GM21786 (cell line): ENCODE data around the gene EIF1AD.
"Not testable (repeated sequence)": the region's sequence is repeated elsewhere in the genome, so short reads cannot be mapped to it uniquely, and the experiment has no call there.

ENCODE experiments used
- ATAC-seq: cut with Tn5 transposase; IDR thresholded peaks from one replicate; pipeline ENCODE4 v1.9.1; 2021; ENCODE audit not compliant: unreplicated experiment

The EIF1AD gene

DNA sequence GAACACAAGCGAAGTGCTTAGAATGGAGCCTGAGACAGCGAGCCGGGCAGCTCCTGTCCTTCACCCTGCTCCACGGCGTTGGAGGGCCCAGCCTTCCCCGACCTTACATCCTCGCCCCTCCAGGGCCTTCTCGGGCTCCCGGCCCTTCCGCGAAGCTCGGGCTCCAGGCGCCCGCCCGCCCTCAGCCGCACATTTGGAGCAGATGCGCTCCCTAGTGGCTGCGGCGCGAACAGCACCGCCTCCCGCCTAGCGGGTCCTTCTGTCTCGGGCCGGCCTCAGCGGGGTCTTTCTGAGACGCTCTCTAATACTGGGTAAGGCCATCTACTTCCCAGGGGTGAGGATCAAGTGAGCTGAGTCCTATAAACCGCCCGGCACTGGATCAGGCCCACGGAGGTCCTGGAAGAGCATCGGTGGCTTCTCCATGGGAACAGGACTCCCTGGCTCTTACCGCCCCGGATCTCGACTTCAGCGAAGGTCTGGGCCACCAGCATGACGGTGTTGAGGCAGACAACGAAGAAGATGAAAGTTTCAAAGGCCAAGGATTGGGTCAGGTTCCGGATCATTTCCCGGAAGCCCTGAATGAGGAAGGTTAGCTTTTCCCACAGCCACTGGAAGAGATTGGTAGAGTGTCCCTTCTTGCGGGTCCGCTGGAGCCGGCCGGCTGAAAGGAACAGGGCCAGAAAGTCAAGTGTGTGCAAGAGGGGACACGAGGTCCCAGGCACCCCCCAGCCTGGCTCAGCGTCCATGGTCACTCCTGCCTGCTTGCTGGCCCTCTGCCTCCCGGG, 20.6 kb upstream of the EIF1AD start:
- ATAC-seq: no peak

DNA sequence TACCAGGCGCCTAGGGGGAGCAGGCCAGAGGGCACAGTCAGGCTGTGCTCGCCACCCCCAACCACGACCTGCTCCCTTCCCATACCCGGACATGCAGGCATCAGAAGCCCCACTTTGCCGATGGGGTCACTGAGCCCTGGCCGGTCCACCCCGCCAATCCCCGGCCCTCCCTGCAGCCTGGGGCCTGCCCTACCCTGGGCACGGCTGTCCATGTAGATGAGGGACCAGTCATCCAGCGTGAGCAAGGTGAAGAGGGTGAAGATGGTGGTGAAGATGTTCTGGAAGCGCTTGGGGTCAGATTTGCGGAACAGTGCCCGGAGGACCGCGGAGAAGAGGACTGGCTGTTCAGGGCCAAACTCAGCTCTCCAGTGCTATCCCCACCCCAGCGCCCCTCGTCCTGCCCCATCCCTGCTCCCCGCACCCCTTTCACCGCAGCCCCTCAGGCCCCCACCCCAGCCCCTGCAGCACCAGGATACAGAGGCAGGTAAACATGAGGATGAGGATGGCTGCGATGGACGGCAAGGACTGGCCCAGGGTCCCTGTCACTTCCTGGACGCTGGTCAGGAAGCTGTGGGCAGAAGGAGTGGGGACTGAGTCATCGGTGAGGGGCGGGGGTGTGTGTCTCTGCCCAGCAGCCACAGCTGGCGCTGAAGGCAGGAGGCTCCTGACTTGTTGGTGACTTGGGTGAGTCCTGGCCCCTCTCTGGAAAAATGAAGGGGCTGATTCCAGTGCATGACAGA, 18.8 kb upstream of the EIF1AD start:
- no peak for ATAC-seq

DNA sequence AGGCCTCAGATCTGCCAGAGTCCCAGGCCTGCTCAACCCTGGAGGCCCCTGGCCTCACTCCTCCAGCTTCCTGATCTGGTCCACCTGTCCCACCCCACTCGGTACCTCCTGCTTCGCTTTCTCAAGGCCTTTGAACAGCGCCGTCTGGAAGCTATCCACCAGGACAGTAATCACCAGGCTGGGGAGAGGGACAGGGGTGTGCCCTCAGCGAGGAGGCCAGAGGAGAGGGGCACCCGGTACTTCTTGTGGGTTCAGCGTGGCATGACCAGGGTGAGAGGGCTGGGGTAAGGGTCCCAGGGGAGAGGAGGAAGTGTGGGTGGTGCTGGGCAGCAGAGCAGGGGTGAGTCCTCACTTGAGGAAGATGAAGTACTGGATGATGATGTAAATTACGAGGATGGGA, 18.3 kb upstream of the EIF1AD start:
- no peak for ATAC-seq

DNA sequence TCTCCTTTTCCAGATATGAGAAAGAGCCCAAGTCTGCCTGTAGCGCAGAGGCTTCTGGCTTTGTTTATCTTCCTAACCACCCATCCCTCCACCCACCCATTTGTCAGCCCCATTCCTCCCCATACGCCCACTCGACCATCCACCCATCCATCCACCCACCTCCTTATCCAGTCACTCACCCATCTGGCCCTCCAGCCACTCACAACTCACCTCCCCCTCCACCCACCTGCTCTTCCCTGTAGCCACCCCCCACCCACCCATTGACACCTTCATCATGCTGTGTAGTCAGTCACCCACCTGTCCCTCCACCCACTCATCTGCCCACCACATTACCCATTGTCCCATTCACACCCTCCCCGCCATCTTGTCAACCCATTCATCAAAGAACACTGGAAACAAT, 15.4 kb upstream of the EIF1AD start:
- no peak for ATAC-seq

DNA sequence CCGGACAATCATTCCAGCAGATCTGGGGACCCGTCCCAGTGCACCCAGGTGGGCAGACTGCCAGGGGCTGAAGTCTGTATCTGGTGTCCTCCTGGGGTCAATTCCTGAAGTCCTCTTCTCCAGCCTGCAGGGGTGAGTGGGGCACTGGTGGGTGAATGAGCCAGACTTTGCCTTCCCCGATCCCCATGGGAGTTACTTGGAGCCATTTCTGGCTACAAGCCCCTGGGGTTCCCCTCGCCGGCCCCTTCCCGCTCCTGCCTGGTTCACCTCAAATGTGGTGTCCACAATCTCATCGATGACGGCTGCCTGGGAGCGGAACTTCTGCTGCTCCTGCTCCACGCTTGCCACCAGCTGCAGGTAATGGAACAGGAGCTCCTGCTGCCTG, 14.8 kb upstream of the EIF1AD start:
- no peak for ATAC-seq

DNA sequence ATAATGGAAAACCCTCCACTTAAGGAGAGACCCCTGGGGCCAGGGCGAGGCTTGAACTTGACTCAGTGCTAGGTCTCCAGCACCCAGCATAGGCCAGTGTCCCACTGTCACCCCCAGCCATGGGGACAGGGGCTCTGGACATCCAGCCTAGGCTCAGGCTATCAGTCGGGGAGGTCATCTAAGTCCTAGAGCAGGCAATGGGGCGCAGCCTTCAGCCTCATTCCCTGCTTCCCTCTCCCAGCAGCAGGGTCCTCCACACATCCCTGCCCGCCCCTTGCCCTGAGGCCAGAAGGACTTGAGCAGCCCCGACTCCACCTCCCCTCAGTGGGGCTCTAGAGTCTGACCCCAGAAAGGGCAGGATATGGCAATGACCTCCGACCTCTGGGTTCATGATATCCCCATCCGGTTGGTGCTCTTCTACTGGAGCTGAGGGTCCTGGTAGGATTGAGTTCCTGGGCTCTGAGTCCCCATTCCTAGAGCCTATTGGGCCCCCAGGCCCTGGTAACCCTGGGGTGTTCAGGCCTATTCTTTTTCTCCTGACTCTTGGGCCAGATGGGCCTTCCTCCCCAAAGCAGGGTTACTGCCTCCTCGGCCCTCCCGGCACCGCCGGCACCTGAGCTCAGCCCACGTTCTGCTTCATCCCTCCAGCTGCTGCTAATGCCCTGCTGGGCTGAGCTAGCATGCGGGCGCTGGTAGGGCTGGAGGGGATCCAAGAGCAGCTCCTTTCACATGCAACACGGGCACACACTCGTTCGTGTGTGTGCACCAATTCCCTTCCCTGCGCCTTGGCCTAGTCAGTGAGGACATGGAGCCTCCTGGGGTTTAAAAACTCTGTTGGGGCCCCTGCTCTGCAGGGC, 14.2 kb upstream of the EIF1AD start:
- no peak for ATAC-seq

DNA sequence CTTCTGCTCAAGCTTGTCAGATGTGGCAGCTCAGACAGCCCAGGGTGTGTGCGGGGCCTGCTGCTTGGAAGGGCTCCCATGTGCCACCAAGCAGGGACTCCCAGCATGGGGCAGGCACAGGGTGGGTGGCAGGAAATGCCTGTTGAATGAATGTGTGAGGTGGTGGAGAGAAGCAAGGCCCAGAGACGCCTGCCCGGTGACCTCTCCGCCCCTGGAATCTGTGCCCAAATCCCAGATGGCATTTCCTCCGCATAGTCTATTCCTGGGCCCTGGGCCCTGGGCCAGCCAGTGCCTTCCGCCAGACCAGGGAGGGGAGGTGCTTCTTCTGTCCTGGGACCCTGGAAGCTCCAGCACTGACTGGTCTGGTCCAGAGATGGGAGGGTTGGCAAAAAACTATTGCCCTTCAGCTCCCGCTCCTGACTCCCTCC, 13.5 kb upstream of the EIF1AD start:
- ATAC-seq: no peak

DNA sequence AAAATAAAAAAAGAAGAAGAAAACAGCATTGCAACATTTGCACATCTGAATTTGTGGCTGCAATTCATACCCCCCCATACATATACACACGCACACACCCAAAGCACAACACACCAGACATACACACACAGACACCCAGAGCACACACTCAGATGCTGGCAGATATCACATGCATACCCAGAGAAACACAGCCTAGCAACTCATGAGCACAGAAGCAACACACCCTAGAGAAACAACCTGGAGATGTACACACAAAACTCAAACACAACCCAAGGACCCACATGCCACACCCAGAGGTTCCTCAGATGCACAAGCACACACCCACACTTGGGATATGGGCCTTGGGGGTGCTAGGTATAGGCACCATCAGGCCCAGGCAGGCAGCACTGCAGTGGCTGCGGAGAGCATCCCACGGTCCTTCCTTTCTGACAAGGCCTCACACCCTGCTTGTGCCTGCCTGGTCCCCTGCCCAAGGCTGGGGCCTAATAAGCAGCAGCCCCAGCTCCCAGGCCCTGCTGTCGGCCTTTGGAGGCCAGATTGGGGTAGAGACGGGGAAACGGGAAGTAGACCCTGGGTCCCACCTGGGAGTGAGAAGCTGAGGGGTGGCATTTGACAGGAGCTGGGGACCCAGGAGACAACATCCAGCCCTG, 13.0 kb upstream of the EIF1AD start:
- no peak for ATAC-seq

DNA sequence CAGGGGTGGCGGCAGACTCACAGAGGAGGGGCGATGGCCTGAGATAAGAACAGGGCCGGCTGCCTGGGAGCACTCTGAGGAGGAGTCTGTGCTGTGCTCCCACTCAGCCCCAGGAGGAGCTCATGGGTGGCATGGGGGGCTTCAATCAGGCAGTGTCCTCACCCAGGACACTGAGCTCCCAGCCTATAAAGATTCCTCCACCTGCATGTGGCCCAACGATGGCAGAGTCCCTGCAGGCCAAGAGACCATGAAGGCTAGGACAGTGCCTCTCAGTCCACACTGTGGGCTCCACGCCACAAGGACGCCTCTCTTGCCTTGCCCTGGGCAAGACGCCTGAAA, 11.8 kb upstream of the EIF1AD start:
- ATAC-seq: no peak

DNA sequence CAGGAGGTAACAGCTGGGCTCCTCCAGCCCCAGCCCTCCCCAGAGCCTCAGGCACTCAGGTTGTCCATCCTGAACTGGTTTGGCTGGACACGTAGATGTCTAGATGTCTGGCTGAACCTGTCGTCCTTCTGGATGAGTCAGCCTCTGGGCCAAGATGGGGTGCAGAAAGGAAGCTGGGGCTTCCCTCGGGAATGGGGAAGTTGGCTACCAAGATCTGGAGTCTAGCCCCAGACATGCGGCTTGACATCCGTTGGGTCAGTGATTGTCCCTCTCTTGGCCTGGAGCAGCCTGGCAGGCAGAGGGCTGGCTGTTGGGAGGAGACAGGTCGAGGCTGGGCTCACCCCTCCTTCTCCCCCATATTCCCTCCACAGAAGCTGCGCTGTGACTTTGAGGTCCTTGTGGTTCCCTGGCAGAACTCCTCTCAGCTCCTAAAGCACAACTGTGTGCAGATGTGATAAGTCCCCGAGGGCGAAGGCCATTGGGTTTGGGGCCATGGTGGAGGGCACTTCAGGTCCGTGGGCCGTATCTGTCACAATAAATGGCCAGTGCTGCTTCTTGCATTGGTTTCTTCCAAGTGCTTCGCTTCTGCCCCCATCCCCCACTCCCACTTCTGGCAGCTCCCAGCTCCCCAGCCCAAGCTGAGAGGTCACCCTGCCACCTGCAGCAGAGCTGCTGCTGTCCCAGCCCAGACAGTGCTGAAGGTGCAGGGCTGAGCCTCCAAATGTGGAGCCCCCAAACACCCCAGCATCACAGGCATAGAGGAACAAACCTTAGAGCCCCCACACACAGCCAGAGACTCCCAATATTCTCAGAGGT, 11.2 kb upstream of the EIF1AD start:
- no peak for ATAC-seq

DNA sequence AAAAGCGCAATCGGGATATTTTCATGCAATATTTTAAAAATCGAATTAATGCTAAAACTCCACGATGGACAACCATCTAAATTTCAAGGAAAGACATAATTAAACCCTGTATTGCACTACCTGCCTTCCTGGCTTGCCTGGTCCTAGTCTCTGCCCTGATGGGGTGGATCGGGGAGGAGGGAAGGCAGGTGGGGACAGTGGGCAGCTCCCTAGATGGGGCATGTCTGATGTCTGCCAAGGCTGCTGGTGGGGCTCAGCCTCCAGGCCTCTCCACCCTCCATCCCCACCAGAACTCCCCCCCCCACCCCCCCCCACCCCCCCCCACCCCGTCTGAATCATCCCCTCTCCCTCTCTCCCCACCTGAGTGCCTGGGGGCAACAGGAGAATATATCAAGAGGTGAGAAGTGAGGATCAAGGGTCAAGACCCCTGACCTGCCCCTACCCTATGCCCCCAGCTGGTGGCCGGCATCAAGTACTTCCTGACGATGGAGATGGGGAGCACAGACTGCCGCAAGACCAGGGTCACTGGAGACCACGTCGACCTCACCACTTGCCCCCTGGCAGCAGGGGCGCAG, 10.5 kb upstream of the EIF1AD start:
- no peak for ATAC-seq

DNA sequence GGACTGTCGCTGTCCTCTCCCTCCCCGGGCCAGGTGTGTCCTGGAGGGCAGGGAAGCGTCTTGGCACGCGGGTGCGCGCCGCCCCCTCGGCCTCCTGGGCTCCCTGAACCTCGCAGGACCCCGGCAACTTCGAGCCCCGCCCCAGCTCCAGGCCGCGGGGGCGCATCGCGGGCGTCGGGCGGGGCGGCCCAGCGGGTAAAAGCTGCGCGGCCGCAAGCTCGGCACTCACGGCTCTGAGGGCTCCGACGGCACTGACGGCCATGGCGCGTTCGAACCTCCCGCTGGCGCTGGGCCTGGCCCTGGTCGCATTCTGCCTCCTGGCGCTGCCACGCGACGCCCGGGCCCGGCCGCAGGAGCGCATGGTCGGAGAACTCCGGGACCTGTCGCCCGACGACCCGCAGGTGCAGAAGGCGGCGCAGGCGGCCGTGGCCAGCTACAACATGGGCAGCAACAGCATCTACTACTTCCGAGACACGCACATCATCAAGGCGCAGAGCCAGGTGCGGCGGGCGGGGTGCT, 9.9 kb upstream of the EIF1AD start, which contains the start of gene CST6:
Gene CST6 (plus strand): TSS at position 224 of the 519 bp plus-strand sequence. CDS start 37 bp downstream, at position 261.
- no peak for ATAC-seq

DNA sequence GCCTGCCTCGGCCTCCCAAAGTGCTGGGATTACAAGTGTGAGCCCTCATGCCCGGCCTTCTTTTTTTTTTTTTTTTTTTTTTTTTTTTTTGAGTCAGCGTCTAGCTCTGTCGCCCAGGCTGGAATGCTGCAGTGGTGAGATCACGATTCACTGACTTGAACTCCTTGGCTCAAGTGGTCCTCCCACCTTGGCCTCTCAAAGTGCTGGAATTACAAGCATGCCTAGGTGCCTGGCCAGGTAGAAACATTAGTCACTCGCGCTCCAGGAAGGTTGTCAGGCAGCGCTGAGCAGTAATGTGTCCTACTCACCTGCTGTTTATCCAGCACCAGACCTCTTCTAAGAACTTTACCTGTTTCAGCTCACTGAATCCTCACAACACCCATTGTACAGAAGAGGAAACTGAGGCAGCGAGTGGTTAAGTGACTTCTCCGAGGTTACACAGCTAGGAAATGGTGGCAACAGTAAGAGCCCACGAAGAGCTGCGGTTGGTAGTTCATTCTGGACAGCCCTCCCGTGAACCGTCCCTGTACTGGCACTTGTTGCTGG, 9.4 kb upstream of the EIF1AD start:
- ATAC-seq: no peak

DNA sequence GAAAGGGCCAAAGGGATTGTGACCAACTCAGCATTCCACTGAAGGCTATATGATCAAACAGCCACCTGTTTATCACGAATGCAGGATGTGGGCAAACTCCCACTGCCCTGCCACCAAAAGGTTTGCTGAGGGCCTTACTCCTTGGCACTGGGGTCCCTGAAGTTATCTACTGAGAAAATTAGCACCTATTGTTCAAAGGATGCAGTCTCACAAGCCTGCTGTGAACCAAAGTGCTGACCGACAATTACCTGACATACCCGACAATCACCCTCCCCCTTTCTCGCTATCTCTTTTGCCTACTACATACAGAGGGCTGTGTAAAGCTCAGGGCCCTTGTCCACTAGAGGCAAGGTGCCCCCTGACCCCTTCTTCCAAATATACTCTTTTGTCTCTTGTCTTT, 8.1 kb upstream of the EIF1AD start:
- not testable (repeated sequence) for ATAC-seq

DNA sequence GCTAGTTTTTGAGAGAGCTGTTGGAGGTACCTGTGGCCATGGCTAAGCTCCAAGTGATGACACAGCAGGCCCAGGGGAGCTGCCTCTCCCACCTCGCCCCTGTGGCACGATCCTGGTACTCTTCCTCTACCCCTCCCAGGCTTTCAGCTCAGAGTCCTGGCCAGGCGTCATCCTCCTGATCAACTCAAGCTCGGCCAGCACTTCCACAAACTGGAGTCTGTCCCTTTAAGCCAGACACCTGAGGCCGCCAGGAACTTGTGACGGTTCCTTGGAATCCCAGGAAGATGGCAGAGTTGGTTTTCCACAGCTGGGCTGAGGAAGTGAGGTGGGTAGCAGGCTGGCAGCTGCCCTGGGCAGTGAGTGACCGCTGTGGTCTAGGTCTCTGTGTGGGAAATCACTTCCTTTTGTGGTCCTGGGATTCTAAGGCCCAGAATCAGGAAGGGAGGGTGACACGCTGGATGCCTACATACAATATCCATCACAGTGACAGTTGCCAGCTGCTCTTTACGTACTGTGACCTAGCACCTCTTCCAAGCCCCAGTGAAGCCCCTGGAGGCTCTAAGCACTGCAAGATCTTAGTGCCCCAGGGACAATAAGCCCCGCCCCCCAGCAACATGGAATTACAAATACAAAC, 6.6 kb upstream of the EIF1AD start:
- no peak for ATAC-seq

DNA sequence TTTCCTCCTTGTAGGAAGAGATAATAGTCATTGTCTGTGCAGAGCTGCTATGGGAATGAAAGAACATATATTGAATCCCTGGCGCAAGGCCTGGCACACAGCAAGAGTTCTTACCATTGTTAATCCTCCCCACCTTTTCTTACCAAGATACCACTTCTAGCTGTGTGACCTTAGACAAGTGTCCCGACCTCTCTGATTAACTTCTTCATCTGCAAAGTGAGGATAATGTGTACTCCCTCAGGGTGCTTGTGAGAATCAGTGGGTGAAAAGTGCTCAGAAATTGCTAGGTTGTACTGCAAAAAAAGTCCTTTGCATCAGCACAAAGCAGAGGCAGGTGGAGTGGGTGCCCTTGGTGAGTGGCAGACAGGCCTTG, 6.1 kb upstream of the EIF1AD start:
- ATAC-seq: no peak

DNA sequence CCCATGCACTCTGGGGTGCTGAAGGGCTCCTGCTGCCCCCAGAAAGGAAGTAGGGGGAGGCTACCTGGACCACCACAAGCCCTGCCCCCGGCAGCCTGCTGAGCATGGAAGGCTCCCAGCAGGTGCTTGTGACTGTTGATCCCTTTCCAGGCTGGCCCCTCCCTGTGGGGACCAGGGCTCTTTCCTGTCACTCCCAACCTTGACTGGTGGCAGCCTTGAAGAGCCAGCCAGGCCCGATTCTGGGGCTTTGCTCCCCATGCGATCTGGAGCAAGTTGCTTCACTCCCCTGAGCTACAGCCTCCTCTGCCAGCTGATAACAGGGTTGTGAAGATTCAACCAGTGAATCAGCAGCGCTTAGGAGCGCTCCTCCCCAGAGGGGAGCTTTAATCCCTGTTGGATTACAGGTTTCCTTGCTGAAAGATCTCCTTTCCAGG, 5.3 kb upstream of the EIF1AD start:
- ATAC-seq: no peak

DNA sequence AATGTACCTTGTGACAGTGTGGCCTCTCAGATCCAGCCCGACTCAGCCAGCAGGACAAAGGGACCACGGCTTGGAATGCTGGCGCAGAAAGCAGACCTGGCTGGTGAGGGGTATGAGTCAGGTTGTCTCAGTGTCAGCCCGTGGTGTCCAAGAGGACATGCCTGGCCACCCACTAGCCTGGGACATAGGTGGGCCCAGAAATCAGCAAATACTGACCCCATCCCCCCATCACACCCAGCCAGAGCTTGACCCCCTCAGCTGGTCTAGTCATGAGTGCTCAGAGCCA, 4.9 kb upstream of the EIF1AD start:
- no peak for ATAC-seq
